ENCODE data around the gene DUSP6. TPM values are rescaled to one million over a fixed set of nuclear protein-coding genes. Genes with fewer than 3 reads are reported as not detected.

DUSP6 gene
- total and polyA plus RNA-seq, 9 of the 15 experiments (the other 6 are each of a cell fraction or from before 2014, with no cell fraction given): 0.04 to 0.60 (median 0.08) TPM; not detected in 2

- FAIRE-seq (peak; percentile 91), DNase-seq (ENCODE audit: extremely low read depth in 1 of 4, low spot score in 3 of 4) (peak; percentile 50 to 89 (median 62)), ATAC-seq (peak; percentile 86)
- in situ Hi-C loops (cut with MboI) (no loop called here), intact Hi-C loops (cut with micrococcal nuclease) (loop anchor here (5.0 kb wide), 2 partner anchors 51 to 69 kb away; no protein-coding TSS in a partner anchor)
- H4K20me1 ChIP-seq (replicated peaks; ENCODE audit: control insufficient read depth, insufficient read depth, low read length): no peaks in the 10 kb centered on the region
- CTCF ChIA-PET (ENCODE audit: low intra/inter-chr PET ratio): no interaction called here
- no peaks in the 10 kb centered on the region for H3K36me3 ChIP-seq (ENCODE audit: control insufficient read depth, insufficient read depth, low read length)
- peak overlapping the region; percentile 37; the same call in 1 of the 2 replicates for H3K4me2 ChIP-seq (ENCODE audit: insufficient read depth, low read length)
- peak overlapping the region; percentile 51 for H3K27ac ChIP-seq (ENCODE audit: extremely low read depth, low read depth, low read length)
- no TSS peak for BruUV-seq (replicated peaks)
- H3K9me3 ChIP-seq (replicated peaks; ENCODE audit: control insufficient read depth, insufficient read depth, low read depth, low read length): no peaks in the 10 kb centered on the region
- H3K27me3 ChIP-seq (ENCODE audit: control insufficient read depth in 2 of 2, insufficient read depth in 2 of 2, low read length in 2 of 2): no peaks in the 10 kb centered on the region
- 0 out of 4 replicates have a peak overlapping the region, but pooled peaks of 1 of the 2 experiments have one; percentile 17 for H3K9ac ChIP-seq (ENCODE audit: insufficient read depth in 1 of 2, low read depth in 2 of 2, low read length in 2 of 2)
- POLR2A ChIA-PET: interaction anchor here (0.7 to 1.4 kb wide), 4 partner anchors 10 to 131 kb away, joined by 3 to 8 read pairs (median 4); no protein-coding TSS in a partner anchor
- H3K4me3 ChIP-seq: no peak overlapping the region
- peaks cover 2 to 45% of the 10 kb centered on the region in 2 experiments; a peak in 3 of 5 replicates for H3K4me1 ChIP-seq (replicated peaks in 1 of 2; ENCODE audit: control insufficient read depth in 2 of 2, insufficient read depth in 2 of 2, low read length in 2 of 2)
- H2AFZ ChIP-seq (ENCODE audit: low read depth, low read length): no peak overlapping the region
- H3K9me1 ChIP-seq (ENCODE audit: control insufficient read depth, insufficient read depth, low read length): no peaks in the 10 kb centered on the region
- WGBS (ENCODE audit: insufficient coverage, low coverage, missing lambda C conversion rate): 0% methylated on average over 3 of the region's 3 CpGs
- no peaks in the 10 kb centered on the region for H3K79me2 ChIP-seq (ENCODE audit: control insufficient read depth, insufficient read depth, low read length)
- TF ChIP-seq PML (IDR thresholded peaks at IDR 0.05; ENCODE audit: low read length) (peak; percentile 97), ZNF324 (CRISPR knock-in tag; IDR thresholded peaks at IDR 0.05) (no peak), ELK3 (CRISPR knock-in tag; IDR thresholded peaks at IDR 0.05) (0 out of 2 replicates have a peak, but pooled peaks have one; percentile 10), PBX2 (CRISPR knock-in tag; IDR thresholded peaks at IDR 0.05; ENCODE audit: low read depth) (no peak), PBX2 (tag; conservative IDR thresholded peaks at IDR 0.05; ENCODE audit: low read depth) (peak; percentile 53), CCNT2 (IDR thresholded peaks at IDR 0.05; ENCODE audit: borderline replicate concordance, extremely low read depth, insufficient read length, low read depth, low read length) (peak; percentile 99), MCM5 (IDR thresholded peaks at IDR 0.05; ENCODE audit: low read depth) (no peak), ETV6 (IDR thresholded peaks at IDR 0.05; ENCODE audit: borderline replicate concordance in 1 of 2, low read depth in 2 of 2, low read length in 1 of 2) (peak in 1 of 2 experiments; percentile 42; a peak in 1 of 4 replicates), ETV6 (CRISPR knock-in tag; IDR thresholded peaks at IDR 0.05; ENCODE audit: borderline replicate concordance) (no peak)
- TF ChIP-seq, protein P1, sequence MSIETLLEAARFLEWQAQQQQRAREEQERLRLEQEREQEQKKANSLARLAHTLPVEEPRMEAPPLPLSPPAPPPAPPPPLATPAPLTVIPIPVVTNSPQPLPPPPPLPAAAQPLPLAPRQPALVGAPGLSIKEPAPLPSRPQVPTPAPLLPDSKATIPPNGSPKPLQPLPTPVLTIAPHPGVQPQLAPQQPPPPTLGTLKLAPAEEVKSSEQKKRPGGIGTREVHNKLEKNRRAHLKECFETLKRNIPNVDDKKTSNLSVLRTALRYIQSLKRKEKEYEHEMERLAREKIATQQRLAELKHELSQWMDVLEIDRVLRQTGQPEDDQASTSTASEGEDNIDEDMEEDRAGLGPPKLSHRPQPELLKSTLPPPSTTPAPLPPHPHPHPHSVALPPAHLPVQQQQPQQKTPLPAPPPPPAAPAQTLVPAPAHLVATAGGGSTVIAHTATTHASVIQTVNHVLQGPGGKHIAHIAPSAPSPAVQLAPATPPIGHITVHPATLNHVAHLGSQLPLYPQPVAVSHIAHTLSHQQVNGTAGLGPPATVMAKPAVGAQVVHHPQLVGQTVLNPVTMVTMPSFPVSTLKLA (conservative IDR thresholded peaks at IDR 0.05): peak; percentile 28 to 69; a peak in 2 of 4 replicates
Observed at GRCh38 chr12:89393551-89394121, 41.3 kb upstream of the DUSP6 start.

Data from K562 (cell line).